ENCODE measurements around the gene CFAP74.

Gene CFAP74

DNA sequence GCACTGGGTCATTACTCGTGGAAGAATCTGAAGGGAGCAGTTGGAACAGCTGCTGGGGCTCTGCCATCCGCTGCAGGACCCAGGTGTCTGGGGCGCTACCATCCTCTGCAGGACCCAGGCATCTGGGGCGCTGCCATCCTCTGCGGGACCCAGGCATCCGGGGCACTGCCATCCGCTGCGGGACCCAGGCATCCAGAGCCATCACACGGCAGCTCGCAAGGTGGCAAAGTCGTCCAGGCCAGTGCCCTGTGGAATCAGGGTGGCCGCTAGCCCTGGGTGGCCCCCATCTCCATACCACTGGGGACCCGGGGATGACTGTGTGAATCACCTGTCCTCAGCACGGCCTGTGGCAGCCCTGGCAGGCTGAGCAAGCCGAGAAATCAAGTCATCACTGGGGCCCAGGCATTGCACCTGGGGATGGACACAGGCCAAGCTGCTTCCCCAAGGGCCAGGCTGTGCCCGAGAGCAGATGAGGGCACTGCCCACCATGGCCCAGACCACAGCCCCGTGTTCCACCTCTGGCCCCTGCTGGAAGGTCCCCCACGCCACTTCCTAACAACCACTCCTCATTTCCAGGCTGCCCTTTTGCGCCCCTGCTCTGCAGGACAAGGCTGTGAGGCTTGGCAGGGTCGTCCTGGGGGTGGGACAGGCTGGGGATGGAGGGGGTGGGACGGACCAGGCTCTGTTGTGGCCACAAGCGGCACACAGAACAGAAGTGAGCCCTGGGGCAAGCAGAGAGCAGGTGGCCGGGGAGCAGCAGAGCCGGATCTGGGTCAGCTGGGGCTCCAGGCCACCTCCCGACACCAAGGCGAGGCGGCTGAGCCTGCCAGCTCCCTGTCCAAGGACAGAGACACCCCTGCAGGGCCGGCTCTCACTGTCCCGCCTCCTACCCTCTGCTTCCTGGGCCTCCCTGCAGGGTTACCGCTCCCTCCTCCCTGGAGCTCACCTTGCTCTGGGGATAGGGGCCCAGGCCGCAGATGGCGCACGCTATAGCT, 28.3 kb upstream of the CFAP74 start:
- no peak for ATAC-seq (replicated peaks)

GRCh38 chr1:2030076-2030871, 26.7 kb upstream of the CFAP74 start:
- no peak overlapping the region for H3K4me3 Mint-ChIP-seq
- H3K36me3 Mint-ChIP-seq = no peaks in the 10 kb centered on the region
- H3K27me3 Mint-ChIP-seq = peaks cover 4 to 12% of the 10 kb centered on the region in 2 donors
- H3K4me1 Mint-ChIP-seq = no peaks in the 10 kb centered on the region
- no peak overlapping the region for H3K27ac Mint-ChIP-seq
- ATAC-seq (replicated peaks) (no peak), DNase-seq (no peak)
- no peaks in the 10 kb centered on the region for H3K9me3 Mint-ChIP-seq

More for the DNA sequence above, 28.3 kb upstream of the CFAP74 start:
- Mint-ChIP-seq H3K27ac (no peak overlapping the region), H3K9me3 (no peaks in the 10 kb centered on the region), H3K4me3 (no peak overlapping the region), H3K27me3 (peaks cover 4 to 12% of the 10 kb centered on the region in 2 donors), H3K36me3 (no peaks in the 10 kb centered on the region), H3K4me1 (no peaks in the 10 kb centered on the region)
- DNase-seq = no peak

GRCh38 chr1:2029561-2029960, 26.0 kb upstream of the CFAP74 start:
- Mint-ChIP-seq H3K36me3 (no peaks in the 10 kb centered on the region), H3K4me1 (no peaks in the 10 kb centered on the region)
- no peak for ATAC-seq (replicated peaks)

DNA sequence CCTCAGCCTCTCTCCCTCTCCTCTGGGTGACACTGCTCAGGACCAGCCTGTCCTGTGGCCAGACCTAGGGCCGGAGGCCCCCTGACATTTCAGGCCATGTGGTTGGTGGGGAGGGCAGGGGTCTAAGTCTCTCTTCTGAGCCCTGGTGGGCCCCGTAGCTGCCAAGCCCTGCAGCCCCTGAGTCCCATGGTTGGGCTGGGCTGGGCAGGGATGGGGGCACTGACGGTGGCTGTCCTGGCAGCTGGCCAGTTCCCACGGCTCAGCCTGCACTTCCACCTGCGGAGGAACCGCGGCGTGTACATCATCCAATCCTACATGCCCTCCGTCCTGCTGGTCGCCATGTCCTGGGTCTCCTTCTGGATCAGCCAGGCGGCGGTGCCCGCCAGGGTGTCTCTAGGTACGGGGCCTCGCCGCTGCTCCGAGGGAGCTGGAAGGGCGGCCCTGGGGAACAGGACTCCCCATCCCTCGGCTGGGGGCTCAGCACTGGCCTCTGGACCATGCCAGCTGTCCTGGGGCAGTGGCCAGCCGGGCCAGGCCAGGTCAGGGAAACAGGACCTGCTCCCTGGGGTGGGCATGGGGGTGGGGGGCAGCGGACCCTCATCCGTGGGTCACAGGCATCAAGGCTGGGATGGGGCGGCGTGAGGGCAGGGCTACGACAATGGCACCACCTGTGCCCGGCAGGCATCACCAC, 25.4 kb upstream of the CFAP74 start:
- H3K4me3 Mint-ChIP-seq = no peak overlapping the region
- peaks cover 9 to 17% of the 10 kb centered on the region in 2 donors for H3K27me3 Mint-ChIP-seq
- ATAC-seq (replicated peaks) = no peak
- no peaks in the 10 kb centered on the region for H3K36me3 Mint-ChIP-seq
- H3K9me3 Mint-ChIP-seq = no peaks in the 10 kb centered on the region
- no peaks in the 10 kb centered on the region for H3K4me1 Mint-ChIP-seq
- no peak for DNase-seq
- H3K27ac Mint-ChIP-seq = no peak overlapping the region

More at GRCh38 chr1:2029561-2029960, 26.0 kb upstream of the CFAP74 start:
- Mint-ChIP-seq H3K4me3 (no peak overlapping the region), H3K27ac (no peak overlapping the region), H3K9me3 (no peaks in the 10 kb centered on the region), H3K27me3 (peaks cover 4 to 12% of the 10 kb centered on the region in 2 donors)
- no peak for DNase-seq

GRCh38 chr1:2027961-2028583, 24.5 kb upstream of the CFAP74 start:
- DNase-seq (no peak), ATAC-seq (replicated peaks) (peak in 1 of 2 donors; percentile 31)
- no peaks in the 10 kb centered on the region for H3K36me3 Mint-ChIP-seq
- H3K27me3 Mint-ChIP-seq = peaks cover 14 to 20% of the 10 kb centered on the region in 2 donors
- no peaks in the 10 kb centered on the region for H3K9me3 Mint-ChIP-seq
- no peak overlapping the region for H3K27ac Mint-ChIP-seq
- H3K4me3 Mint-ChIP-seq = no peak overlapping the region
- no peaks in the 10 kb centered on the region for H3K4me1 Mint-ChIP-seq

GRCh38 chr1:2025491-2025981, 21.9 kb upstream of the CFAP74 start:
- no peak overlapping the region for H3K4me3 Mint-ChIP-seq
- no peaks in the 10 kb centered on the region for H3K36me3 Mint-ChIP-seq
- ATAC-seq (replicated peaks) = no peak

DNA sequence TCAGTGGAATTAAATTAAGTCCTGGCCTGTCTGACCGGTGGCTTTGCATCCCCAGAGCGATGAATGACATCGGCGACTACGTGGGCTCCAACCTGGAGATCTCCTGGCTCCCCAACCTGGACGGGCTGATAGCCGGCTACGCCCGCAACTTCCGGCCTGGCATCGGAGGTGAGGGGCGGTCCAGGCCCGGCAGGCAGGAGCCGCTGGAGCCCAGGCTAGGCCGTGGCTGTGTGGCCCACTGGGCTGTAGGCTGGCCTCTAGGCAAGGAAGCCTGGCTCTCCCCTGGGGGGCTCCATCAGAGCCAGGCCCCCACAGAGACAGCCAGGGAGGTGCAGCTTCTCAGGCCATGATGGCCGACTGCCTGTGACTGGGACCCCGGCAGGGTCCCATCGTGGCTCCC, 21.3 kb upstream of the CFAP74 start:
- no peak overlapping the region for H3K27ac Mint-ChIP-seq
- no peaks in the 10 kb centered on the region for H3K36me3 Mint-ChIP-seq
- DNase-seq = no peak
- no peak for ATAC-seq (replicated peaks)
- no peaks in the 10 kb centered on the region for H3K9me3 Mint-ChIP-seq
- H3K4me1 Mint-ChIP-seq = peaks cover 0 to 5% of the 10 kb centered on the region in 2 donors
- H3K27me3 Mint-ChIP-seq = peaks cover 43 to 46% of the 10 kb centered on the region in 2 donors
- H3K4me3 Mint-ChIP-seq = no peak overlapping the region

More at GRCh38 chr1:2025491-2025981, 21.9 kb upstream of the CFAP74 start:
- no peak for DNase-seq
- H3K9me3 Mint-ChIP-seq = no peaks in the 10 kb centered on the region
- peaks cover 39 to 40% of the 10 kb centered on the region in 2 donors for H3K27me3 Mint-ChIP-seq
- no peak overlapping the region for H3K27ac Mint-ChIP-seq
- H3K4me1 Mint-ChIP-seq = no peaks in the 10 kb centered on the region

- Mint-ChIP-seq H3K4me1 (peaks cover 0 to 7% of the 10 kb centered on the region in 2 donors), H3K36me3 (no peaks in the 10 kb centered on the region), H3K27ac (no peak overlapping the region), H3K27me3 (peaks cover 46 to 50% of the 10 kb centered on the region in 2 donors), H3K9me3 (no peaks in the 10 kb centered on the region), H3K4me3 (no peak overlapping the region)
- DNase-seq = no peak
- no peak for ATAC-seq (replicated peaks)
These were observed 20.9 kb upstream of the CFAP74 start for GRCh38 chr1:2024451-2024850.

GRCh38 chr1:2023187-2023586, 19.6 kb upstream of the CFAP74 start:
- Mint-ChIP-seq H3K36me3 (peaks cover 0 to 2% of the 10 kb centered on the region in 2 donors), H3K9me3 (no peaks in the 10 kb centered on the region), H3K27me3 (peaks cover 51 to 57% of the 10 kb centered on the region in 2 donors), H3K4me1 (peaks cover 3 to 13% of the 10 kb centered on the region in 2 donors), H3K27ac (no peak overlapping the region), H3K4me3 (no peak overlapping the region)
- DNase-seq = no peak
- ATAC-seq (replicated peaks) = no peak

DNA sequence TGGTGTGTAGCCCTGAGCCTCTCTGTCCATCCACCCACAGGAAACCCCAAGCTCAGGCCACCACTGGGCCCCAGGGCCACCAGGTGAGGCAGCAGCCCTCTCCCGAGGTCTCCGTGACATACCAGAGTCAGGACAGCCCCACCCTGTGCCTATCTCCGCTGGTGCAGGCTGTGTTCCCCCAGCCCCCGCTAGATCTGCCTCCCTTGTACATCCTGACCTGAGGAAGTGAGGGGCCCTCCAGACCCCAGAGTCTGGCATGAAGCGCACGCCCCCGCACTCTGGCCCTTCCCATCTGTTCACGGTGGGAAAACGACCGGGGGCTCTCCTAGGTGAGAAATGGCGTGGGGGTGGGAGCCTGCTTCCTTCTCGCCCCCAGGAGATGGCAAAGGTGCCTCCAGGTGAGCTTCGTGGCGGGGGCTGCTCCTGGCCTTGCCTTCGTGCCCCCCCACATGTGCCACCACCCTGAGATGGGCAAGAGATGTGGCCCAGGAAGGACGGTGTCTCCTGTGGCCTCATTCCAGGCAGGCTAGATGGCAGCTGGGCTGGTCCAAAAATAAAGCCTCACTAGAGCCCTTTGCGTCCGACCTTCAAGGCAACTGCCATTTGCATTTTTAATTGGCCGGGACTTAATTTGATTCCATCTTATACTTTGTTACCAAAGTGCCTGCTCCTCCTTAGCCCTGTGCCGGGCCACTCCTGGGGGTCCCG, 18.6 kb upstream of the CFAP74 start:
- Mint-ChIP-seq H3K36me3 (peaks cover 0 to 2% of the 10 kb centered on the region in 2 donors), H3K27me3 (peaks cover 61 to 66% of the 10 kb centered on the region in 2 donors), H3K9me3 (no peaks in the 10 kb centered on the region), H3K27ac (no peak overlapping the region), H3K4me3 (no peak overlapping the region), H3K4me1 (peaks cover 3 to 13% of the 10 kb centered on the region in 2 donors)
- ATAC-seq (replicated peaks) (no peak), DNase-seq (no peak)

GRCh38 chr1:2021550-2021949, 18.0 kb upstream of the CFAP74 start:
- Mint-ChIP-seq H3K27me3 (peaks cover 67 to 73% of the 10 kb centered on the region in 2 donors), H3K27ac (no peak overlapping the region), H3K9me3 (no peaks in the 10 kb centered on the region), H3K4me1 (peaks cover 3 to 13% of the 10 kb centered on the region in 2 donors), H3K36me3 (peaks cover 0 to 2% of the 10 kb centered on the region in 2 donors), H3K4me3 (no peak overlapping the region)
- DNase-seq (no peak), ATAC-seq (replicated peaks) (no peak)

DNA sequence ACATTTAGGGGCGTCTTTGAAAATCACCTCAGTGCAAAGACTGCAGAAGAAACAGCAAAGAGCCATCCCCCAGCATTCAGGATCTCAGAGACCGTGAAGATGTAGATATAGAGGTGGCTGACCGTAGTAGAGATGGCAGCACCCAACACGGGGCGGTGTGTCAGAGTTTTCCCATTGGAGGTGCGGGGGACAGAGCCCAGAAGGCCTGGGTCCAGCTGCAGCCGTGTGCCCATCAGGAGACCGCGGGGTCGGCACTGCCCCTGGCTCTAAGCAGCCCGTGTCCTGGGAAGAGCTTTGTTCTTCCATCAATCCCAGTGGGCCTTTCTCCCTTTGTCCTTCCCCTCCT, 16.7 kb upstream of the CFAP74 start:
- DNase-seq (no peak), ATAC-seq (replicated peaks) (no peak)
- Mint-ChIP-seq H3K9me3 (no peaks in the 10 kb centered on the region), H3K4me1 (peaks cover 3 to 13% of the 10 kb centered on the region in 2 donors), H3K27ac (no peak overlapping the region), H3K36me3 (peaks cover 0 to 2% of the 10 kb centered on the region in 2 donors), H3K27me3 (peaks cover 78 to 85% of the 10 kb centered on the region in 2 donors), H3K4me3 (no peak overlapping the region)
